Measurements from ENCODE around the gene HDAC7.

DNA sequence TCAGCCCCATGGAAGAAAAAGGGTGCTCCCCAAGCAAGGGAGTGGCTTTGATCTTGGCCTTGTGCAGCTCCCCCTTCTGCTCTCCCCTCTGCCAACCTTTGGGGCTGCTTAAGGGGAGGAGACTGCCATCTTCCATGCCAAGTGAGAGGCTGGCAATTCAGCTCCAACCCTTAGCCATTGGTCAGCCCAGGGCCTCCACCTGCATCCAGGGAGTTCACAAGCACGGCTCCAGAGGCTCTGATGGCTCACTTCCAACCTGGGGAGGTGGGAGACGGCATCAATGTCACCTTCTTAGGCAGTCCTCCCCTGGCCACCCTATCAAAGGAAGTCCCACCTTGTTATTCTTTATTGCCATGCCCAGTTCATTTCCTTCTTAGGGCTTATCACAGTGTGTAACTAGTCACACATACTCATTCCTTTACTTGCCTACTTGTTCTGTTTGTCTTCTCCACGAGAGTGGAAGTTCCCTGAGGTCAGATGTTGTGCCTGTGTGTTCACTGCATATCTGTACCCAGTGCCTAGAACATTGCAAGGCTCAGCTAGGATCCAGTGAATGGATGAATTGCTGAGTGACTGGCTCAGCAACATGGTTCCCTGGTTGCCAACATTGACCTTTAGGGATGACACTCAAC is 5.0 kb downstream of the HDAC7 start:
- TF ChIP-seq ZNF565 (CRISPR knock-in tag; conservative IDR thresholded peaks at IDR 0.05; ENCODE audit: low read depth), result no peak
- no peak for TF ChIP-seq TCF4 (CRISPR knock-in tag; IDR thresholded peaks at IDR 0.05; ENCODE audit: borderline replicate concordance)
- TF ChIP-seq, protein P1, sequence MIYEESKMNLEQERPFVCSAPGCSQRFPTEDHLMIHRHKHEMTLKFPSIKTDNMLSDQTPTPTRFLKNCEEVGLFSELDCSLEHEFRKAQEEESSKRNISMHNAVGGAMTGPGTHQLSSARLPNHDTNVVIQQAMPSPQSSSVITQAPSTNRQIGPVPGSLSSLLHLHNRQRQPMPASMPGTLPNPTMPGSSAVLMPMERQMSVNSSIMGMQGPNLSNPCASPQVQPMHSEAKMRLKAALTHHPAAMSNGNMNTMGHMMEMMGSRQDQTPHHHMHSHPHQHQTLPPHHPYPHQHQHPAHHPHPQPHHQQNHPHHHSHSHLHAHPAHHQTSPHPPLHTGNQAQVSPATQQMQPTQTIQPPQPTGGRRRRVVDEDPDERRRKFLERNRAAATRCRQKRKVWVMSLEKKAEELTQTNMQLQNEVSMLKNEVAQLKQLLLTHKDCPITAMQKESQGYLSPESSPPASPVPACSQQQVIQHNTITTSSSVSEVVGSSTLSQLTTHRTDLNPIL (CRISPR knock-in tag; IDR thresholded peaks at IDR 0.05; ENCODE audit: low read depth), result no peak
